Muscle layer of duodenum (tissue), 2 donors: ENCODE results near the gene ROPN1.
A peak's percentile ranks its signal among the peaks of the same experiment; 100 is the strongest.
"Not testable (repeated sequence)": the region's sequence is repeated elsewhere in the genome, so short reads cannot be mapped to it uniquely, and the experiment has no call there.

Experiments used
- H3K27ac ChIP-seq: one replicate; pipeline ENCODE4 v1.7.0; 2013; ENCODE audit warnings: mild to moderate bottlenecking, low read length
- H3K27me3 ChIP-seq: one replicate; pipeline ENCODE4 v1.7.0; 2013; ENCODE audit warnings: low read depth, mild to moderate bottlenecking, control low read depth, low read length
- H3K36me3 ChIP-seq, 2 donors: one replicate each; pipeline ENCODE4 v1.7.0; 2013; ENCODE audit warnings: low read length in 2 of 2, control low read depth in 1 of 2, mild to moderate bottlenecking in 1 of 2; ENCODE audit not compliant: insufficient read depth in 2 of 2, control insufficient read depth in 1 of 2
- H3K4me1 ChIP-seq, 2 donors: one replicate each; pipeline ENCODE4 v1.7.0; 2013; ENCODE audit warnings: low read length in 2 of 2, mild to moderate bottlenecking in 2 of 2, control low read depth in 1 of 2, moderate library complexity in 1 of 2; ENCODE audit not compliant: insufficient read depth in 2 of 2, control insufficient read depth in 1 of 2
- H3K4me3 ChIP-seq, 2 donors: one replicate each; pipeline ENCODE4 v1.7.0; 2013; ENCODE audit warnings: low read length in 2 of 2, low read depth in 1 of 2, mild to moderate bottlenecking in 1 of 2
- H3K9me3 ChIP-seq, 2 donors: one replicate each; pipeline ENCODE4 v1.7.0; 2013; ENCODE audit warnings: low read length in 2 of 2, control low read depth in 1 of 2, mild to moderate bottlenecking in 1 of 2; ENCODE audit not compliant: control insufficient read depth in 1 of 2
- donor health status: healthy.

Gene ROPN1

GRCh38 chr3:123966799-123967198 lies 25.1 kb downstream of the ROPN1 start:
- not testable (repeated sequence) for H3K4me3 ChIP-seq, H3K36me3 ChIP-seq, H3K27me3 ChIP-seq, H3K4me1 ChIP-seq, H3K9me3 ChIP-seq, H3K27ac ChIP-seq

- H3K27me3 ChIP-seq, H3K36me3 ChIP-seq, H3K4me3 ChIP-seq, H3K27ac ChIP-seq, H3K9me3 ChIP-seq, H3K4me1 ChIP-seq: not testable (repeated sequence)
Measured at GRCh38 chr3:123964793-123965192, 27.1 kb downstream of the ROPN1 start.

GRCh38 chr3:123961508-123961856 lies 30.4 kb downstream of the ROPN1 start:
- H3K9me3 ChIP-seq: no peaks in the 10 kb centered on the region
- H3K27ac ChIP-seq: no peak overlapping the region
- no peaks in the 10 kb centered on the region for H3K36me3 ChIP-seq
- H3K27me3 ChIP-seq: no peaks in the 10 kb centered on the region
- H3K4me1 ChIP-seq: peaks cover 0 to 7% of the 10 kb centered on the region in 2 donors
- H3K4me3 ChIP-seq: peak overlapping the region; percentile 70 to 90

GRCh38 chr3:123960781-123961507 lies 31.0 kb downstream of the ROPN1 start, which contains the start of gene CCDC14:
TSS of gene CCDC14 (minus strand) at chr3:123961229. CDS start at chr3:123961173, 56 bp downstream.
- Histone ChIP-seq H3K36me3 (no peaks in the 10 kb centered on the region), H3K27ac (peak within 1 kb of the TSS; percentile 83), H3K4me1 (peaks cover 0 to 7% of the 10 kb centered on the region in 2 donors), H3K9me3 (no peaks in the 10 kb centered on the region), H3K4me3 (peak within 1 kb of the TSS; percentile 70 to 90), H3K27me3 (no peaks in the 10 kb centered on the region)

GRCh38 chr3:123953735-123954134 lies 38.2 kb downstream of the ROPN1 start:
- Histone ChIP-seq H3K4me3 (no peak overlapping the region), H3K27ac (no peak overlapping the region), H3K27me3 (no peaks in the 10 kb centered on the region), H3K9me3 (no peaks in the 10 kb centered on the region), H3K36me3 (peaks cover 14 to 20% of the 10 kb centered on the region in 2 donors), H3K4me1 (no peaks in the 10 kb centered on the region)

GRCh38 chr3:123952844-123953520 lies 38.9 kb downstream of the ROPN1 start:
- H3K4me3 ChIP-seq: no peak overlapping the region
- peaks cover 18 to 25% of the 10 kb centered on the region in 2 donors for H3K36me3 ChIP-seq
- H3K4me1 ChIP-seq: no peaks in the 10 kb centered on the region
- H3K27ac ChIP-seq: no peak overlapping the region
- H3K9me3 ChIP-seq: no peaks in the 10 kb centered on the region
- H3K27me3 ChIP-seq: no peaks in the 10 kb centered on the region

GRCh38 chr3:123951522-123952447 lies 40.1 kb downstream of the ROPN1 start:
- Histone ChIP-seq H3K36me3 (peaks cover 21 to 28% of the 10 kb centered on the region in 2 donors), H3K27ac (no peak overlapping the region), H3K9me3 (no peaks in the 10 kb centered on the region)

GRCh38 chr3:123949641-123950040 lies 42.3 kb downstream of the ROPN1 start:
- H3K36me3 ChIP-seq: peaks cover 22 to 31% of the 10 kb centered on the region in 2 donors
- no peak overlapping the region for H3K27ac ChIP-seq
- H3K4me3 ChIP-seq: no peak overlapping the region
- H3K9me3 ChIP-seq: no peaks in the 10 kb centered on the region
- no peaks in the 10 kb centered on the region for H3K27me3 ChIP-seq
- H3K4me1 ChIP-seq: no peaks in the 10 kb centered on the region

More at GRCh38 chr3:123951522-123952447, 40.1 kb downstream of the ROPN1 start:
- Histone ChIP-seq H3K4me3 (no peak overlapping the region), H3K27me3 (no peaks in the 10 kb centered on the region), H3K4me1 (no peaks in the 10 kb centered on the region)

- Histone ChIP-seq H3K27ac (no peak overlapping the region), H3K36me3 (peaks cover 27 to 35% of the 10 kb centered on the region in 2 donors), H3K9me3 (no peaks in the 10 kb centered on the region), H3K27me3 (no peaks in the 10 kb centered on the region), H3K4me1 (no peaks in the 10 kb centered on the region), H3K4me3 (no peak overlapping the region)
Measured at GRCh38 chr3:123948449-123948848, 43.5 kb downstream of the ROPN1 start.

GRCh38 chr3:123947482-123947881 lies 44.4 kb downstream of the ROPN1 start:
- Histone ChIP-seq H3K27ac (no peak overlapping the region), H3K4me1 (no peaks in the 10 kb centered on the region), H3K9me3 (no peaks in the 10 kb centered on the region), H3K27me3 (no peaks in the 10 kb centered on the region), H3K36me3 (peaks cover 20 to 30% of the 10 kb centered on the region in 2 donors), H3K4me3 (no peak overlapping the region)

- Histone ChIP-seq H3K9me3 (no peaks in the 10 kb centered on the region), H3K27ac (no peak overlapping the region), H3K4me1 (no peaks in the 10 kb centered on the region), H3K4me3 (no peak overlapping the region), H3K27me3 (no peaks in the 10 kb centered on the region), H3K36me3 (peaks cover 9 to 16% of the 10 kb centered on the region in 2 donors)
Measured at GRCh38 chr3:123941542-123941941, 50.4 kb downstream of the ROPN1 start.
